KMS-11 (cell line): ENCODE measurements around the gene USP11.

Experiments used
- H2AFZ ChIP-seq: fragments of 200-600 bp; sonication (generic); 2 replicates; pipeline ENCODE4 v1.6.1; 2016; ENCODE audit warnings: antibody characterized with exemption, mixed run types, low read depth
- H3K27ac ChIP-seq: fragments of 200-600 bp; sonication (generic); 2 replicates; pipeline ENCODE4 v1.6.1; 2016; ENCODE audit warnings: mild to moderate bottlenecking, mixed run types
- H3K27me3 ChIP-seq: fragments of 200-600 bp; sonication (generic); 2 replicates; pipeline ENCODE4 v1.6.1; 2017; ENCODE audit warnings: mild to moderate bottlenecking, low read depth, mixed run types, moderate library complexity; ENCODE audit not compliant: insufficient read depth
- H3K36me3 ChIP-seq: fragments of 200-600 bp; sonication (generic); 2 replicates; pipeline ENCODE4 v1.6.1; 2017; ENCODE audit warnings: mild to moderate bottlenecking, mixed run types; ENCODE audit not compliant: insufficient read depth
- H3K4me1 ChIP-seq: fragments of 200-600 bp; sonication (generic); 2 replicates; pipeline ENCODE4 v1.6.1; 2016; ENCODE audit warnings: mild to moderate bottlenecking, low read depth, mixed run types; ENCODE audit not compliant: poor library complexity, severe bottlenecking
- H3K4me2 ChIP-seq: fragments of 200-600 bp; sonication (generic); 2 replicates; pipeline ENCODE4 v1.7.0; 2016; ENCODE audit warnings: mild to moderate bottlenecking, mixed run types
- H3K4me3 ChIP-seq: fragments of 200-600 bp; sonication (generic); IDR thresholded peaks from 2 replicates; pipeline ENCODE4 v1.6.1; 2017; ENCODE audit warnings: low read depth, low read length, mixed read lengths; ENCODE audit not compliant: insufficient read depth
- H3K79me2 ChIP-seq: fragments of 200-600 bp; sonication (generic); 2 replicates; pipeline ENCODE4 v1.6.1; 2016; ENCODE audit warnings: low read depth, mixed run types; ENCODE audit not compliant: insufficient read depth
- H3K9ac ChIP-seq: fragments of 200-600 bp; sonication (generic); 2 replicates; pipeline ENCODE4 v1.6.1; 2016; ENCODE audit warnings: mild to moderate bottlenecking, mixed run types
- H4K20me1 ChIP-seq: fragments of 200-600 bp; sonication (generic); 2 replicates; pipeline ENCODE4 v1.6.1; 2016; ENCODE audit warnings: mild to moderate bottlenecking, mixed run types; ENCODE audit not compliant: insufficient read depth
- TF ChIP-seq, protein P1 (sequence below): fragments of 200-600 bp; sonication (generic); conservative IDR thresholded peaks from 2 replicates; pipeline ENCODE4 v1.6.1; 2017; ENCODE audit warnings: low read depth, mild to moderate bottlenecking, antibody characterized with exemption, low read length, moderate library complexity, mixed read lengths

The USP11 gene

DNA sequence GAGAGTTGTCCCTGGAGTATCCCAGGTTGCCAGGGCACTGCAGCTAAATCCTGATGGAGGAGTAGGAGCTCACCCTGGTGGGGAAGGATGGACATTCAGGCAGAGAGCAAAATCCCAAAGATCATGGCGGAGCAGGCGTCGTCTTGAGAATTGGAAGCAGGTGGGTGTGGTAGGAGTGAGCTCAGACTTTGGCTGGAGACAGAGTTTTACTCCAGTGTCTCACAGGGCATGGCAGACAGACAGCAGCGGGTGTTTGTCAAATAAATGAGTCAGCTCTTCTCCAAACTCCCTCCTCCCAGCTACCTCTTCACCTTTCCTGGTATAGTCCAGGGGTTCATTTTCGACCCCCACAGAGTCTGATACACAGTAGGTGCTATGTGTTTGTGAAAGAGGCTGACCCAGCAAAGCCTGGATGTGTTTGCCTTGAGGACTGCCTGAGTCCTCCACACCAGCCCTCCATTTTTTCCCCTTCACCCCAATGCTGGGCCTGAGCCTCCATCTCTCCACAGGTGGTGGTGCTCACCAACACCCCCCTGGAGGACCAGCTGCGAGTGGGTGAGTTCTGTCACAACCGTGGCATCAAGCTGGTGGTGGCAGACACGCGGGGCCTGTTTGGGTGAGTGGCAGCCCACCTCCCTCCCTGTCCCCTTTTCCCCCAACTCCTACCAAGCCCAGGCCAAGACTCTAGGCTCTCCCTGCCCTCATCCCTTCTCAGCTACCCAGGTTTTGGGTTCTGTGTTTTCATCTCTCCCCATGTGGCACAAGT lies 32.2 kb upstream of the USP11 start:
- Histone ChIP-seq H3K4me1 (peaks cover 17% of the 10 kb centered on the region), H3K4me3 (no peak overlapping the region), H4K20me1 (no peaks in the 10 kb centered on the region), H3K9ac (no peak overlapping the region), H3K27me3 (no peaks in the 10 kb centered on the region), H3K79me2 (peaks cover 28% of the 10 kb centered on the region), H3K27ac (no peak overlapping the region), H2AFZ (no peak overlapping the region), H3K4me2 (no peak overlapping the region), H3K36me3 (no peaks in the 10 kb centered on the region)
- TF ChIP-seq, protein P1, sequence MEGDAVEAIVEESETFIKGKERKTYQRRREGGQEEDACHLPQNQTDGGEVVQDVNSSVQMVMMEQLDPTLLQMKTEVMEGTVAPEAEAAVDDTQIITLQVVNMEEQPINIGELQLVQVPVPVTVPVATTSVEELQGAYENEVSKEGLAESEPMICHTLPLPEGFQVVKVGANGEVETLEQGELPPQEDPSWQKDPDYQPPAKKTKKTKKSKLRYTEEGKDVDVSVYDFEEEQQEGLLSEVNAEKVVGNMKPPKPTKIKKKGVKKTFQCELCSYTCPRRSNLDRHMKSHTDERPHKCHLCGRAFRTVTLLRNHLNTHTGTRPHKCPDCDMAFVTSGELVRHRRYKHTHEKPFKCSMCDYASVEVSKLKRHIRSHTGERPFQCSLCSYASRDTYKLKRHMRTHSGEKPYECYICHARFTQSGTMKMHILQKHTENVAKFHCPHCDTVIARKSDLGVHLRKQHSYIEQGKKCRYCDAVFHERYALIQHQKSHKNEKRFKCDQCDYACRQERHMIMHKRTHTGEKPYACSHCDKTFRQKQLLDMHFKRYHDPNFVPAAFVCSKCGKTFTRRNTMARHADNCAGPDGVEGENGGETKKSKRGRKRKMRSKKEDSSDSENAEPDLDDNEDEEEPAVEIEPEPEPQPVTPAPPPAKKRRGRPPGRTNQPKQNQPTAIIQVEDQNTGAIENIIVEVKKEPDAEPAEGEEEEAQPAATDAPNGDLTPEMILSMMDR: no peak

DNA sequence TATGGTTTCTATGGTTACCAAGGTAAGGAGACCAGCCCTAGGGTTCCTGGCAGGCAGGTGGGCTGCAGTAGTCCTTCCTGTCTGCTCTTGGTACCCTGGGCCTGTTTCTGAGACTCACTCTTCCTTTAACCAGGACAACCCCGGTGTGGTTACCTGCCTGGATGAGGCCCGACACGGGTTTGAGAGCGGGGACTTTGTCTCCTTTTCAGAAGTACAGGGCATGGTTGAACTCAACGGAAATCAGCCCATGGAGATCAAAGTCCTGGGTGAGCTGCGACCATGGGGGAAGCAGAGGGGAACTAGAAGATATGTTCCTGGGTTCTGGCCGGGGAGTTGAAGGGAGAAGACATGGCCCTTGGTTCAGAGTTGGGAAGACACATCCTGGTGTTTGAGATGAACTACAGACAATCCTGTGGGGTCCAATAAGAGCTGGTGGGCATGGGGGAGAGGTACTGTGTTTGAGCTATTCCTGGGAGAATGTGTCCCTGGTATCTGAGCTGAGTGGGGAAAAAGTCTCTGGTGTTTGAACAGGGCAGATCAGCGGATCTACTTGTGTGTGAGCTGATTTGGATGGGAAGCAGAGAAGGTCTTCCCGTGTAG lies 31.4 kb upstream of the USP11 start:
- Histone ChIP-seq H3K4me2 (no peak overlapping the region), H3K27ac (no peak overlapping the region), H3K36me3 (no peaks in the 10 kb centered on the region; the same call in 1 of the 2 replicates), H3K27me3 (no peaks in the 10 kb centered on the region), H3K9ac (no peak overlapping the region), H2AFZ (no peak overlapping the region), H4K20me1 (no peaks in the 10 kb centered on the region), H3K79me2 (peaks cover 19% of the 10 kb centered on the region), H3K4me1 (peaks cover 8% of the 10 kb centered on the region), H3K4me3 (no peak overlapping the region)
- TF ChIP-seq, protein P1: no peak

DNA sequence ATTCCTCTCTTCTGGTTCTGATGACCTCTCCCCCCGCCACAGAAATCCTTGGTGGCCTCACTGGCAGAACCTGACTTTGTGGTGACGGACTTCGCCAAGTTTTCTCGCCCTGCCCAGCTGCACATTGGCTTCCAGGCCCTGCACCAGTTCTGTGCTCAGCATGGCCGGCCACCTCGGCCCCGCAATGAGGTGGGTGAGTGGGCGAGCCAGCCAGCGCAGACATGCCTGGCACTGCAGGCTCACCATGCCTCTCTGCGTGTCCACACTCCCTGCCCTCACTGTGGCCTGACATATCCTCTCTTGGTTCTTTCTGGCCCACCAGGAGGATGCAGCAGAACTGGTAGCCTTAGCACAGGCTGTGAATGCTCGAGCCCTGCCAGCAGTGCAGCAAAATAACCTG lies 30.5 kb upstream of the USP11 start:
- Histone ChIP-seq H3K27ac (no peak overlapping the region), H3K27me3 (no peaks in the 10 kb centered on the region), H3K79me2 (peaks cover 10% of the 10 kb centered on the region; the same call in 1 of the 2 replicates), H4K20me1 (no peaks in the 10 kb centered on the region), H3K36me3 (no peaks in the 10 kb centered on the region; the same call in 1 of the 2 replicates), H3K4me1 (no peaks in the 10 kb centered on the region), H3K9ac (no peak overlapping the region), H3K4me3 (no peak overlapping the region), H3K4me2 (no peak overlapping the region), H2AFZ (no peak overlapping the region)
- TF ChIP-seq, protein P1: no peak

DNA sequence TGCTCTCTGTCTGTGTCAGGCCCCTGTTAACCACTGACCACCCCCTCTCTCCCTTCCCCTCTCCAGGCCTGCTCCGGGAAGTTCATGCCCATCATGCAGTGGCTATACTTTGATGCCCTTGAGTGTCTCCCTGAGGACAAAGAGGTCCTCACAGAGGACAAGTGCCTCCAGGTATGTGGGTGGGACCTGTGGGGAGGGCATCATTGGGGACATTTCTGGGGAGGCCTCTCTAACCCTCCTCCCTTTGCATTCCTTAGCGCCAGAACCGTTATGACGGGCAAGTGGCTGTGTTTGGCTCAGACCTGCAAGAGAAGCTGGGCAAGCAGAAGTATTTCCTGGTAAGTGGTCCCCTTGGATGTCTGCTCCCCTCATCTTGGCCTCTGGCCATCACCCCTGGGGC lies 29.9 kb upstream of the USP11 start:
- Histone ChIP-seq H3K27me3 (no peaks in the 10 kb centered on the region), H3K79me2 (peaks cover 5% of the 10 kb centered on the region; the same call in 1 of the 2 replicates), H2AFZ (no peak overlapping the region), H3K4me3 (no peak overlapping the region), H3K27ac (no peak overlapping the region), H3K9ac (no peak overlapping the region), H3K4me1 (no peaks in the 10 kb centered on the region), H3K36me3 (no peaks in the 10 kb centered on the region; the same call in 1 of the 2 replicates), H4K20me1 (no peaks in the 10 kb centered on the region), H3K4me2 (no peak overlapping the region)
- TF ChIP-seq, protein P1: no peak
